Cerebellar nuclear complex (tissue), 1 donor: ENCODE data around the gene SLC25A48.

ENCODE experiments used
- DNase-seq, 2 experiments: peaks; one replicate each; lab custom pipeline; 2025; lab: John Stamatoyannopoulos, UW

Gene SLC25A48

GRCh38 chr5:135834639-135835529 lies at the start of gene SLC25A48:
TSS of gene SLC25A48 (plus strand) at chr5:135834663. CDS start at chr5:135834848, 185 bp downstream.
- DNase-seq, result no peak

DNA sequence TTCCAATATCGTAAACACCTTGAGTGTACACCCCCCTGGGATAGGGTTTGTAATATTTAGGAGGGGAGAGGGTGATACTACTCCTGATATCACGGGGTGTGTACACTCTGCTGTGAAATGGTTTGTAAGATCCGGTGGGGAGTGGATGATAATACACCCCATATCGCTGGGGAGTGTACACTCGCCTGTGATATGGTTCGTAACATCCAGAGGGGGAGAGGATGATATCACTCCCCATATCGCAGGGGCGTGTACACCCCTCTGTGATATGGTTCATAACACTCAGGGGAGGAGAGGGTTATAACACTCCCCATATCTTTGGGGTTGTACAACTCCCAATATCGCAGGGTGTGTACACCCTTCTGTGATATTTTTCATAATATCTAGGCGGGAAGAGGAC lies 33.8 kb upstream of the SLC25A48 start:
- no peak for DNase-seq

DNA sequence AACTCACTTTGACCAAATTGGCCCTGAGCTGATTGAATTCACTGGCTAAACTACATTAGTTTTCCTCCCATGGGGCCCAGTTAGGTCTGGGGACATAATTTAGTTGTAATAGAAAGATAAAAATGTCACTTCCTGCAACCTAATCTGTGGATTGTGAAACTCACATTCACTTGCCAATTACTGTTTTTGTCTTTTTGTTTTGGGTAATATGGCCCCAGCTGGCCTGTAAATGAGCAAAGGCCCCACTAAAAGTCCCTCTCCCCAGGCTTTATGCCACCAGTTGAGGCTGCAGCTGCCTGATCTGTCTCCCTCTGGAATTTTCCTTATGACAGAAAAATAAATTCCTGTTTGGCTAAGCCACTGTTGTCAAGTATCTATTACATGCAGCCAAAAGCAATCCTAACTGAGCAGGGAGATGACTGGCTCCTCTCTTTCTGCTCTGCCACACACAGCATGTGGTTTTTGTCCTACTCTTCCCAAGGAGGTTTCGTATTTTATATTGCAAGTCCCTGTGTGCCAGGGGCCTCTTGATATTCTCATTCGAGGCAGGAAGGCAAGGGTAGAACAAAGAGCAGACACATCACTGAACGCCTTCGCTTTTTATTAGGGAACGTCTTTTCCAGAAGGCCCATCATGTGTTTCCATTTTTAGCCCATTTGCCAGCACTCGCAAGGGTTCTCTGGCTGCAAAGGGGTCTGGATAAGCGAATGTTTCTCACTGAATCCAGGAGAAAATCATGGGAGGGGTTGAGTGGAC lies 24.1 kb upstream of the SLC25A48 start:
- DNase-seq, result no peak

DNA sequence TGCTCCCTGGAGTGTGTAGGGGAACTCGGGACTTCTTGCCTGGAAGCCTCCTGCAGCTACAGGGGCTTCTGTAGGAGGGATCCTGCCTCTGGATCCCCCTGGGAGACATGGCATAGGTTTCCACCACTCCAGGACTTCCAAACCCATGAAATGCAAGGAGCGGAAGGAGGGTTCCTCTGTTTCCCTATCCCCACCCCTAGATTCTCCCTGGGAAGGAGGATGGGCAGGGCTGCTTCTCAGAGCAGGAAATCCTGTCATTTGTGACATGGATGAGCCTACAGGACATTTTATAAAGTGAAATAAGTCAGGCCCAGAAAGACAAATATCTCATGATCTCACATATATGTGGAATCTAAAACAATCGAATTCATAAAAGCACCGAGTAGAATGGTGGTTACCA lies 23.5 kb upstream of the SLC25A48 start:
- no peak for DNase-seq

DNA sequence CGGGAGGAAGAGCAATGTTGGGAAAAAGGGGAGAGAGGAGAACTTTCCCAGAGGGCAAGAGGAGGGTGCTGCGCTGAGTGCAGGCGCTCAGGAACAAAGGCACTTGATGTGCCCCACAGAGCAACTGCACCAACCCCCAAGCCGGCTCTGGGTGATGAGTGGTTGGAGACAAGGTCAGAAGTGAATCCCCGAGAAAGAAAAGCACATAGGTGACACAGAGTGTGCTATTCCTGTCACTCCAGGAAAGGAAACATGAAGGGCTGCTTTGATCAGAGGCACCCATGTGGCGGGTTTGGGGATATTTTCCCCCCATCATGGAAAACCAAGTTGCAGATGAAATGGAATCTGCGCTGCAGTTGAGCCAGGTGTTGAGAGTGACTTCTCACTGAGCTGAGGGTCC lies 20.7 kb upstream of the SLC25A48 start:
- no peak for DNase-seq

- DNase-seq, result no peak
Observed at GRCh38 chr5:135814316-135814715, 20.1 kb upstream of the SLC25A48 start.

- no peak for DNase-seq
Observed at GRCh38 chr5:135814812-135815211, 19.7 kb upstream of the SLC25A48 start.

DNA sequence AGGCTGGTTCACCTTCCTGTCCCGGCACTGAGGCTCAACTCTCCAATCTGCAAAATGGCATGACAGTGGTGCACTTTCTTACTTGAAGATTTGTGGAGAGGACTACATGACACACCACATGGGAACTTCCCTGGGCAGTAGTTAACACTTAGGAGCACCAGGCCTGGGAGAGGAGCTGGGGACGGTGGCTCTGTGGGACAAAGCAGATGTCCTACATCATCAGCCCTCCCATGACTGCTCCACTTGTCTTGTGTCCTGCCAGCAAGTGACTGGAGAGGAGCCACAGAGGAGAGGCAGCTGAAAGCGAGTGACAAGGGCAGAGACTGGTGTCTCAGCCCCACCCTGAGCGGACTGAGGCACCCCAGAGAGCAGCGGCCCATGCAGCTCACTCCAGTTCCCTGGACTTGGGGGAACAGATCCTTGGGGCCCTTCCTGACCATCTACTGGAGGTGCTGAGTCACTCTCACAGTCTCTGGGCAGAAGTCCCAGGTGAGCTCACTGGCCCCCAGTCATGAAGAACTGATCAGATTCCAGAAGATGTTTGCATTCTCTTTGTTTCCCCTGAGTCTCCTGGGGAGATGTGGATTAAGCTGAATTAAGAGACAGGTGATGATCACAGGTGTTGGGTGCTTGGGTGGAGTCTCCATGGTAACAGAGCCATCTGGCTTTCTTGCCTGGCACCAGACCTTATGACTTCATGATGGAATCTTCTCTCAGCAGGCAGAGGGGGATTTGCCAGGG lies 13.2 kb upstream of the SLC25A48 start:
- DNase-seq, result no peak

GRCh38 chr5:135821802-135822201 lies 12.7 kb upstream of the SLC25A48 start:
- no peak for DNase-seq

DNA sequence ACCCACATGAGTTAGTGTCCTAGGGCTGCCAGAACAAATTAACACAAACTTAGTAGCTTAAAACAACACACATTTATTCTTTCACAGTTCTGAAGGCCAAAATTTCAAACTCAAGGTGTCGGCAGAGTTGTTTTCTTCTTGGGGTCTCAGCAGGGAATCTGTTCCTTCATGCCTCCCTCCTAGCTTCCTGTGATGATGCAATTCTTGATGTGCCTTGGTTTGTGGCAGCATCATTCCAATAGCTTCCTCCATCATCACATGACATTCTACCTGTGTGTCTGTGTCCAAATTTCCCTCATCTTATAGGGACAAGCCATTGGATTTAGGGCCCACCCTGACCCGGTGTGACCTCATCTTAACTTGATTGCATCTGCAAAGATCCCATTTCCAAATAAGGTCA lies 12.2 kb upstream of the SLC25A48 start:
- DNase-seq, result no peak

DNA sequence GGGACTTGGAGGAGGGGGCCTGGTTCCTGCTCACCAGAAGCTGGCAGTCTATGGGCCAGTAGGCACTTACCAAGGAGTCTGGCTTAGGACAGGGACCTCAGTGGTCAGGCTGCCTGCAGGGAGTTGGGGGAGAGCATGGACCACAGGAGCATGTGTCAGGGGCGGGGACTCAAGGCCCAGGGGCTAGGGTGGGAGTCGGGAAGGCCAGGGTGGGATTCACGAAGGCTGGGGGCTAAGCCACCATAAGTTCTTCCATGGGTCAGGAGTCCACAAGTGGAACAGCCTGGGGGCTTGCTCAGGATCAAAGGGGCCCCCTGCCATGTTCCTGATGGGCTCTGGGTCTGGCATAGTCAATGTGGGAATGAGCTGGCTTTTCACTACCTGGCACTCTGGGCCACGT lies 11.5 kb upstream of the SLC25A48 start:
- DNase-seq, result no peak

GRCh38 chr5:135823881-135824280 lies 10.6 kb upstream of the SLC25A48 start:
- DNase-seq, result no peak

DNA sequence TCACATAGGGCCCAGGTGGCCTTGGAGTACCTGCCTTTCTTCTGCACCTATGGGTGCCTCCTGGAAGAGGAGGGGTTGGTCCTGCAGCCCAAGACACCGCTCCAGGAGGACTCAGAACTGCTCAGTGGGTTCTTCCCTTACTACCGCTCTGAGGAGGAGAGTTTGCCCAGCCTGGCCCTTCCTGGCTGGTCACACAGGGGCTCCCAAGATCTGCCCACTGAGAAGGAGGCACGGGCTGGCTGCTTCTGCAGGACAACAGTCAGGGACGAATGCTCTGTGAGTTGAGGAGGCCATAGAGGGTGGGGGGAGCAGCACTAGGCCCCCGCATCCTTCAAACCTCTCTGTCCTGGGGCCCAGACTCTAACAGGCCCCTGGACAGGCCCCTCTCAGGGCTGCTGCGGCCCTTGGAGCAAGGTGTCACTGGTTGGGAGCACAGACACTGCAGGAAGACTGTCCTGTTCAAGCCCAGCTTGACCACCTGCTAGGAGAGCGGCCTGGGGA lies 9.9 kb upstream of the SLC25A48 start:
- DNase-seq, result no peak

- no peak for DNase-seq
Observed at GRCh38 chr5:135825373-135826220, 8.9 kb upstream of the SLC25A48 start.

GRCh38 chr5:135826221-135826525 lies 8.3 kb upstream of the SLC25A48 start:
- no peak for DNase-seq

GRCh38 chr5:135826994-135827671 lies 7.3 kb upstream of the SLC25A48 start:
- no peak for DNase-seq

- no peak for DNase-seq
Observed at GRCh38 chr5:135827965-135828781, 6.3 kb upstream of the SLC25A48 start.

- DNase-seq, result no peak
Observed at GRCh38 chr5:135828782-135829127, 5.7 kb upstream of the SLC25A48 start.

DNA sequence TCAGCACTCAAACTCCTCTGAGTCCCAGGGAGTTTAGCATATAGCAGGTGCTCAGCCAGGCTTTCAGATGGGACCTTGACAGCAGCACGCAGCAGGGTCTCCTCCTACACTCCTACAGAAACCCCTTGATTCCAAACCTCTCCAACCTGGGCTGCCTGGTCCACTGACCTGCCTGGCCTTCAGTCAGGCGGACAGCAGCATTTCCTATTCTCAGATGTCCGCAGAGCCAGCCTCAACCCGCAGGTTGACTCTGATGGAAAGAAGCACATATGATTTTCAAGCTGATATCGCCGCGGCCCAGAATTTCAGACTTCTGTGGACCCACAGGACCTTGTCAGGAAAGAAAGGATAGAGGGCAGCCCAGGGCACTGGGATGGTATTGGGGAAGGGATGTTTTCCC lies 5.3 kb upstream of the SLC25A48 start:
- no peak for DNase-seq
